ENCODE data around the gene CCND1.

The CCND1 gene

GRCh38 chr11:69642549-69642912 lies 1.6 kb downstream of the CCND1 start:
- DNase-seq = peak; percentile 26

- peak; percentile 75 for DNase-seq
Observed at GRCh38 chr11:69642913-69643632, 2.1 kb downstream of the CCND1 start.

- DNase-seq = no peak
Observed at GRCh38 chr11:69643646-69644045, 2.7 kb downstream of the CCND1 start.

- peak; percentile 7 for DNase-seq
Observed at GRCh38 chr11:69644071-69644961, 3.4 kb downstream of the CCND1 start.

GRCh38 chr11:69644962-69645675 lies 4.2 kb downstream of the CCND1 start:
- DNase-seq = no peak

- no peak for DNase-seq
Observed at GRCh38 chr11:69645801-69646492, 5.0 kb downstream of the CCND1 start.

GRCh38 chr11:69646493-69647389 lies 5.8 kb downstream of the CCND1 start:
- no peak for DNase-seq

- DNase-seq = no peak
Observed at GRCh38 chr11:69647390-69647748, 6.4 kb downstream of the CCND1 start.

GRCh38 chr11:69647761-69648497 lies 7.0 kb downstream of the CCND1 start:
- no peak for DNase-seq

- DNase-seq = no peak
Observed at GRCh38 chr11:69648679-69649575, 8.0 kb downstream of the CCND1 start.

GRCh38 chr11:69649576-69649900 lies 8.6 kb downstream of the CCND1 start:
- DNase-seq = no peak

GRCh38 chr11:69650081-69650831 lies 9.3 kb downstream of the CCND1 start:
- DNase-seq = no peak

GRCh38 chr11:69650832-69651344 lies 9.9 kb downstream of the CCND1 start:
- DNase-seq = no peak

GRCh38 chr11:69651834-69652620 lies 11.1 kb downstream of the CCND1 start:
- DNase-seq = no peak

- DNase-seq = no peak
Observed at GRCh38 chr11:69652999-69653398, 12.0 kb downstream of the CCND1 start.

GRCh38 chr11:69653406-69653960 lies 12.5 kb downstream of the CCND1 start:
- DNase-seq = no peak

- DNase-seq = no peak
Observed at GRCh38 chr11:69654001-69654659, 13.2 kb downstream of the CCND1 start.

Data from inflammatory macrophage treated with lipopolysaccharide for 4 hours (primary cell).